GM19025 (cell line): ENCODE data around the gene RNF213.
"Not testable (repeated sequence)": the region's sequence is repeated elsewhere in the genome, so short reads cannot be mapped to it uniquely, and the experiment has no call there.

ENCODE experiments used
- ATAC-seq: cut with Tn5 transposase; IDR thresholded peaks from one replicate; pipeline ENCODE4 v1.9.1; 2021; ENCODE audit warnings: mild to moderate bottlenecking, low read depth, moderate library complexity; ENCODE audit not compliant: unreplicated experiment

Gene RNF213

GRCh38 chr17:80223838-80224497 is 36.7 kb upstream of the RNF213 start:
- no peak for ATAC-seq

GRCh38 chr17:80224683-80225082 is 36.0 kb upstream of the RNF213 start:
- ATAC-seq: no peak

- ATAC-seq: no peak
Measured at GRCh38 chr17:80225230-80225629, 35.4 kb upstream of the RNF213 start.

GRCh38 chr17:80227156-80227555 is 33.5 kb upstream of the RNF213 start:
- no peak for ATAC-seq

- ATAC-seq: no peak
Measured at GRCh38 chr17:80227666-80228065, 33.0 kb upstream of the RNF213 start.

- ATAC-seq: no peak
Measured at GRCh38 chr17:80228477-80228876, 32.2 kb upstream of the RNF213 start.

- no peak for ATAC-seq
Measured at GRCh38 chr17:80229011-80229410, 31.6 kb upstream of the RNF213 start.

GRCh38 chr17:80232438-80232837 is 28.2 kb upstream of the RNF213 start:
- ATAC-seq: no peak

- no peak for ATAC-seq
Measured at GRCh38 chr17:80233202-80233601, 27.4 kb upstream of the RNF213 start.

- no peak for ATAC-seq
Measured at GRCh38 chr17:80236911-80237310, 23.7 kb upstream of the RNF213 start.

- no peak for ATAC-seq
Measured at GRCh38 chr17:80237386-80237785, 23.3 kb upstream of the RNF213 start.

- ATAC-seq: no peak
Measured at GRCh38 chr17:80242505-80242904, 18.1 kb upstream of the RNF213 start.

- ATAC-seq: no peak
Measured at GRCh38 chr17:80243526-80244433, 16.9 kb upstream of the RNF213 start.

- ATAC-seq: not testable (repeated sequence)
Measured at GRCh38 chr17:80244448-80244847, 16.2 kb upstream of the RNF213 start.

GRCh38 chr17:80244871-80245509 is 15.7 kb upstream of the RNF213 start:
- ATAC-seq: no peak

- ATAC-seq: no peak
Measured at GRCh38 chr17:80245566-80246265, 14.9 kb upstream of the RNF213 start.

GRCh38 chr17:80246266-80246681 is 14.4 kb upstream of the RNF213 start:
- ATAC-seq: no peak

GRCh38 chr17:80246726-80247125 is 13.9 kb upstream of the RNF213 start:
- no peak for ATAC-seq

GRCh38 chr17:80247561-80247960 is 13.1 kb upstream of the RNF213 start:
- no peak for ATAC-seq

- no peak for ATAC-seq
Measured at GRCh38 chr17:80248001-80248893, 12.4 kb upstream of the RNF213 start.
